Skin epidermis (tissue), 12 donors: ENCODE measurements around the gene TMPRSS6.
A peak's percentile ranks its signal among the peaks of the same experiment; 100 is the strongest.

Experiments
- H3K27ac ChIP-seq, 21 experiments: fragments of 200-600 bp; sonication (generic) in 11 of 21; one replicate each; pipeline ENCODE4 v1.5.0; 2020; ENCODE audit warnings: mild to moderate bottlenecking in 3 of 21, inconsistent platforms in 2 of 21, moderate library complexity in 2 of 21
- H3K4me3 ChIP-seq, 7 experiments: fragments of 200-600 bp; sonication (generic) in 2 of 7; one replicate each; pipeline ENCODE4 v1.5.0; 2020; ENCODE audit warnings: inconsistent platforms in 2 of 7, mild to moderate bottlenecking in 2 of 7, moderate library complexity in 1 of 7

Gene TMPRSS6

GRCh38 chr22:37057796-37058510 lies 51.6 kb downstream of the TMPRSS6 start:
- no peak overlapping the region for H3K27ac ChIP-seq
- H3K4me3 ChIP-seq, result no peak overlapping the region

GRCh38 chr22:37057226-37057625 lies 52.3 kb downstream of the TMPRSS6 start:
- no peak overlapping the region for H3K4me3 ChIP-seq
- H3K27ac ChIP-seq, result no peak overlapping the region

GRCh38 chr22:37056246-37056645 lies 53.3 kb downstream of the TMPRSS6 start:
- H3K4me3 ChIP-seq, result no peak overlapping the region

GRCh38 chr22:37054600-37055365 lies 54.7 kb downstream of the TMPRSS6 start:
- no peak overlapping the region for H3K27ac ChIP-seq
- H3K4me3 ChIP-seq, result no peak overlapping the region

More at GRCh38 chr22:37056246-37056645, 53.3 kb downstream of the TMPRSS6 start:
- H3K27ac ChIP-seq, result no peak overlapping the region

GRCh38 chr22:37054056-37054395 lies 55.5 kb downstream of the TMPRSS6 start:
- H3K27ac ChIP-seq, result peak overlapping the region in 2 of 21 experiments; percentile 3 to 55

GRCh38 chr22:37053310-37054055 lies 56.0 kb downstream of the TMPRSS6 start:
- H3K4me3 ChIP-seq, result no peak overlapping the region
- H3K27ac ChIP-seq, result peak overlapping the region in 9 of 21 experiments; percentile 39 to 79 (median 55)

More at GRCh38 chr22:37054056-37054395, 55.5 kb downstream of the TMPRSS6 start:
- no peak overlapping the region for H3K4me3 ChIP-seq

- H3K4me3 ChIP-seq, result peak overlapping the region; percentile 41 to 76 (median 68)
- H3K27ac ChIP-seq, result peak overlapping the region in 12 of 21 experiments; percentile 39 to 88 (median 70)
These were observed 56.9 kb downstream of the TMPRSS6 start for GRCh38 chr22:37052386-37053309.

- peak within 1 kb of the TSS in 19 of 21 experiments; percentile 28 to 88 (median 72) for H3K27ac ChIP-seq
- H3K4me3 ChIP-seq, result peak within 1 kb of the TSS; percentile 41 to 76 (median 68)
These were observed 57.8 kb downstream of the TMPRSS6 start, which contains the start of gene KCTD17 for GRCh38 chr22:37051391-37052385. Gene KCTD17, plus strand, starts transcription at chr22:37051742. Its CDS starts 19 bp downstream, at chr22:37051761.

- Histone ChIP-seq H3K4me3 (no peak overlapping the region), H3K27ac (peak overlapping the region in 7 of 21 experiments; percentile 6 to 88 (median 77))
These were observed 58.6 kb downstream of the TMPRSS6 start for GRCh38 chr22:37050913-37051312.

GRCh38 chr22:37049224-37049623 lies 60.3 kb downstream of the TMPRSS6 start:
- no peak overlapping the region for H3K27ac ChIP-seq
- no peak overlapping the region for H3K4me3 ChIP-seq

GRCh38 chr22:37048133-37048532 lies 61.4 kb downstream of the TMPRSS6 start:
- H3K4me3 ChIP-seq, result no peak overlapping the region
- no peak overlapping the region for H3K27ac ChIP-seq

- no peak overlapping the region for H3K4me3 ChIP-seq
- H3K27ac ChIP-seq, result no peak overlapping the region
These were observed 62.5 kb downstream of the TMPRSS6 start for GRCh38 chr22:37047006-37047405.

GRCh38 chr22:37046589-37046988 lies 62.9 kb downstream of the TMPRSS6 start:
- H3K4me3 ChIP-seq, result no peak overlapping the region
- H3K27ac ChIP-seq, result no peak overlapping the region

GRCh38 chr22:37045958-37046357 lies 63.6 kb downstream of the TMPRSS6 start:
- no peak overlapping the region for H3K27ac ChIP-seq
- no peak overlapping the region for H3K4me3 ChIP-seq

- Histone ChIP-seq H3K27ac (no peak overlapping the region), H3K4me3 (no peak overlapping the region)
These were observed 64.6 kb downstream of the TMPRSS6 start for GRCh38 chr22:37044634-37045625.

GRCh38 chr22:37043828-37044538 lies 65.5 kb downstream of the TMPRSS6 start:
- Histone ChIP-seq H3K4me3 (no peak overlapping the region), H3K27ac (no peak overlapping the region)
